K562 (cell line): Measurements from ENCODE around the gene SCN8A. TPM values are rescaled to one million over a fixed set of nuclear protein-coding genes. Genes with fewer than 3 reads are reported as not detected.

Experiments used
- ATAC-seq: fragments of 200-7000 bp; cut with Tn5 transposase; 3 replicates; pipeline ENCODE4 v1.9.1; 2020; ENCODE audit warnings: moderate library complexity
- BruUV-seq: library from RNA; stranded (reverse); fragments of 400-500 nt; replicated peaks from 2 replicates; lab custom pipeline; 2021; lab: Mats Ljungman, UMichigan
- CTCF ChIA-PET: fragments of 300-600 bp; formaldehyde crosslinking; extraction: SDS; loops from one replicate; lab custom pipeline; 2021; ENCODE audit warnings: low intra/inter-chr PET ratio; lab: Yijun Ruan, JAX
- POLR2A ChIA-PET: fragments of 300-600, 350-650 bp; sonication (Branson Sonifier 250); formaldehyde crosslinking; extraction: SDS; loops from one replicate; lab custom pipeline; 2021; ENCODE audit warnings: antibody characterized with exemption, inconsistent platforms; lab: Yijun Ruan, JAX
- DNase-seq, 4 experiments: peaks; one replicate each; pipeline versions ENCODE4 v3.0.0 to v3.0.0-alpha.2; 2011 to 2018; ENCODE audit warnings: low spot score in 3 of 4, mixed read lengths in 3 of 4; ENCODE audit errors: extremely low read depth in 1 of 4
- FAIRE-seq: peaks from 2 replicates; lab custom pipeline; 2011; peaks lifted over from hg19 to GRCh38; lab: Jason Lieb, UNC
- H2AFZ ChIP-seq: 2 replicates; pipeline ENCODE4 v1.6.0; 2011; ENCODE audit warnings: low read depth, low read length, control low read depth, inconsistent platforms
- H3K27ac ChIP-seq: fragments of 200-600 bp; 3 replicates; pipeline ENCODE4 v1.8.0; 2011; ENCODE audit warnings: low read depth, mild to moderate bottlenecking, control low read depth, inconsistent platforms, low read length, moderate library complexity, mixed read lengths; ENCODE audit errors: extremely low read depth
- H3K27me3 ChIP-seq, 2 experiments: fragments of 300-600 bp in 1 of 2; 2 replicates in 1 of 2; 3 replicates in 1 of 2; pipeline versions ENCODE4 v1.6.0 to v1.8.0; 2011; ENCODE audit warnings: inconsistent platforms in 2 of 2, low read length in 2 of 2, mild to moderate bottlenecking in 1 of 2, mixed read lengths in 1 of 2, moderate library complexity in 1 of 2; ENCODE audit not compliant: control insufficient read depth in 2 of 2, insufficient read depth in 2 of 2
- H3K36me3 ChIP-seq: fragments of 300-600 bp; 3 replicates; pipeline ENCODE4 v1.8.0; 2011; ENCODE audit warnings: mild to moderate bottlenecking, low read length, inconsistent platforms; ENCODE audit not compliant: control insufficient read depth, insufficient read depth
- H3K4me1 ChIP-seq, 2 experiments: fragments of 200-600 bp in 1 of 2; replicated peaks in 1 of 2; 2 replicates in 1 of 2; 3 replicates in 1 of 2; pipeline versions ENCODE4 v1.5.1 to v1.8.0; 2011; ENCODE audit warnings: inconsistent platforms in 2 of 2, low read length in 2 of 2, mild to moderate bottlenecking in 1 of 2, mixed read lengths in 1 of 2, moderate library complexity in 1 of 2; ENCODE audit not compliant: control insufficient read depth in 2 of 2, insufficient read depth in 2 of 2
- H3K4me2 ChIP-seq: 2 replicates; pipeline ENCODE4 v1.6.1; 2011; ENCODE audit warnings: low read length, control low read depth, inconsistent platforms, mixed read lengths; ENCODE audit not compliant: insufficient read depth
- H3K4me3 ChIP-seq: fragments of 200-600 bp; sonication (generic), shearing (Covaris generic); 2 replicates; pipeline ENCODE4 v1.5.1; 2016; ENCODE audit warnings: control low read depth, inconsistent platforms
- H3K79me2 ChIP-seq: fragments of 200-600 bp; 3 replicates; pipeline ENCODE4 v1.8.0; 2011; ENCODE audit warnings: low read length, inconsistent platforms; ENCODE audit not compliant: control insufficient read depth, insufficient read depth
- H3K9ac ChIP-seq, 2 experiments: 2 replicates each; pipeline versions ENCODE4 v1.6.0 to v1.6.1; 2011; ENCODE audit warnings: low read depth in 2 of 2, low read length in 2 of 2, control low read depth in 1 of 2, inconsistent platforms in 1 of 2, mild to moderate bottlenecking in 1 of 2, mixed read lengths in 1 of 2; ENCODE audit not compliant: insufficient read depth in 1 of 2
- H3K9me1 ChIP-seq: one replicate; pipeline ENCODE4 v1.6.0; 2011; ENCODE audit warnings: inconsistent platforms, mild to moderate bottlenecking, low read length, moderate library complexity; ENCODE audit not compliant: control insufficient read depth, insufficient read depth
- H3K9me3 ChIP-seq: replicated peaks from 2 replicates; pipeline ENCODE4 v1.5.1; 2011; ENCODE audit warnings: low read depth, low read length, inconsistent platforms; ENCODE audit not compliant: control insufficient read depth, insufficient read depth
- H4K20me1 ChIP-seq: replicated peaks from 2 replicates; pipeline ENCODE4 v1.6.1; 2011; ENCODE audit warnings: low read length, inconsistent platforms, mixed read lengths; ENCODE audit not compliant: control insufficient read depth, insufficient read depth
- GTF2E2 ChIP-seq: fragments of 200-800 bp; sonication (Bioruptor generic); IDR thresholded peaks from 2 replicates; pipeline ENCODE4 v1.6.1; 2016; ENCODE audit warnings: missing genetic modification characterization, missing compliant biosample characterization
- KLF6 ChIP-seq: fragments of 250-450 bp; sonication (Bioruptor Pico); IDR thresholded peaks from 2 replicates; pipeline ENCODE4 v1.4.0; 2020; ENCODE audit warnings: mild to moderate bottlenecking, moderate library complexity, borderline replicate concordance
- POLR2AphosphoS2 ChIP-seq: IDR thresholded peaks from 2 replicates; pipeline ENCODE4 v1.6.1; 2012; ENCODE audit warnings: low read length, improper control_type of control experiment
- U2AF2 ChIP-seq: fragments of 200-400 bp; formaldehyde crosslinking; optimal IDR thresholded peaks from 2 replicates; pipeline ENCODE3; 2017; ENCODE audit warnings: low read depth, mild to moderate bottlenecking, low read length
- ZNF347 ChIP-seq: fragments of 450-650 bp; formaldehyde crosslinking; IDR thresholded peaks from 2 replicates; pipeline ENCODE4 v1.4.0; 2020; ENCODE audit warnings: low read depth, mild to moderate bottlenecking, moderate library complexity
- ZNF707 ChIP-seq: fragments of 250-450 bp; sonication (Bioruptor Pico); conservative IDR thresholded peaks from 2 replicates; pipeline ENCODE4 v1.8.0; 2022; ENCODE audit warnings: inconsistent platforms, mild to moderate bottlenecking, moderate library complexity
- WGBS: fragments of 100-300 bp; shearing (Covaris generic); methylation state at CpG from one replicate; pipeline ENCODE4 v1.1.6; 2016; ENCODE audit warnings: low coverage, mixed read lengths; ENCODE audit not compliant: insufficient coverage; ENCODE audit errors: missing lambda C conversion rate; 5-methylcytosine and 5-hydroxymethylcytosine counted together
- in situ Hi-C: fragments of 300-500 bp; cut with MboI; formaldehyde crosslinking; loops from 4 replicates; pipeline ENCODE4 v1.15.0; 2018; ENCODE audit warnings: inconsistent platforms, mixed read lengths
- intact Hi-C: fragments of 100-400 bp; cut with micrococcal nuclease; formaldehyde crosslinking; loops from 2 replicates; pipeline ENCODE4 v1.14.2; 2022
- polyA plus RNA-seq, 8 experiments: library from polyadenylated mRNA; depleted of rRNA in 4 of 8; stranded (reverse) in 5 of 8; unstranded in 3 of 8; fragments of >200 nt; fragmentation: Nextera tagmentation in 2 of 8; fragmentation: Illumina TruSeq in 1 of 8; extraction: Ambion mirVana in 2 of 8; extraction: Trizol in 1 of 8; gene quantifications; 2 replicates each; pipeline versions ENCODE4 v1.2.1 to v1.2.3, GENCODE V29; 2011 to 2014; ENCODE audit warnings: inconsistent platforms in 1 of 8, missing spikeins in 1 of 8
- total RNA-seq, 7 experiments: library from RNA; depleted of rRNA in 6 of 7; stranded (reverse); fragments of >200 nt in 6 of 7; fragmentation: Illumina TruSeq in 2 of 7; extraction: Trizol in 2 of 7; gene quantifications; 2 replicates each; pipeline versions ENCODE4 v1.2.1 to v1.2.3, GENCODE V29; 2011 to 2021; ENCODE audit warnings: low replicate concordance in 1 of 7
- TF ChIP-seq, protein P1 (sequence below): fragments of 250-450 bp; sonication (Bioruptor Pico); IDR thresholded peaks from 2 replicates; pipeline ENCODE4 v1.8.0; 2021; ENCODE audit warnings: mild to moderate bottlenecking, moderate library complexity

Gene SCN8A
- total and polyA plus RNA-seq, 9 of the 15 experiments (the other 6 are each of a cell fraction or from before 2014, with no cell fraction given) = 0.03 to 0.29 (median 0.15) TPM; not detected in 1

DNA sequence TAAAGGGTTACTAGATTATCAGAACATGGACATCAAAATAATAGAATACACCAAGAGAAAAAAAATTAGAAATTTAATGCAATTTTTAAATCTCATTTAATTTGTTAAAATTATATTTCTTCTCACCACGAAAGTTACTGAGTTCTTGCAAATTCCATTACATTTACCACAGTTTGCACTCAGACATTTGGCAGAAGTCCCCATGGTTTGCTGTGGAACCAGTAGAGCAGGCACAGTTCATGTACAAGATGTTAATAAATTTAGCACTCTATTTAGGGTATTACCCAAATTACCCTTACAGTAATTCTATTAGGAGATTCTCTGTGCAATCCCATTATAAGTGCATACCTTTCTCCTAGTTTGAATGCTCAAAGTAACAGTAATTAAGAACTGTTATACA, 9.7 kb downstream of the SCN8A start:
- Histone ChIP-seq H3K9me3 (no peaks in the 10 kb centered on the region), H4K20me1 (no peaks in the 10 kb centered on the region; the same call in 1 of the 2 replicates), H3K4me3 (no peak overlapping the region), H3K9me1 (no peaks in the 10 kb centered on the region), H2AFZ (no peak overlapping the region), H3K4me1 (no peaks in the 10 kb centered on the region), H3K4me2 (no peak overlapping the region), H3K36me3 (no peaks in the 10 kb centered on the region), H3K27ac (no peak overlapping the region), H3K9ac (no peak overlapping the region), H3K27me3 (no peaks in the 10 kb centered on the region), H3K79me2 (no peaks in the 10 kb centered on the region)
- 0% methylated on average over 1 of the region's 1 CpG for WGBS
- DNase-seq = no peak
- no peak for ATAC-seq
- intact Hi-C loops = no loop called here
- in situ Hi-C loops = no loop called here
- no peak for TF ChIP-seq ZNF707 (CRISPR knock-in tag)
- no peak for TF ChIP-seq POLR2AphosphoS2
- no peak for TF ChIP-seq ZNF347 (CRISPR knock-in tag)
- no peak for TF ChIP-seq KLF6 (CRISPR knock-in tag)
- TF ChIP-seq, protein P1, sequence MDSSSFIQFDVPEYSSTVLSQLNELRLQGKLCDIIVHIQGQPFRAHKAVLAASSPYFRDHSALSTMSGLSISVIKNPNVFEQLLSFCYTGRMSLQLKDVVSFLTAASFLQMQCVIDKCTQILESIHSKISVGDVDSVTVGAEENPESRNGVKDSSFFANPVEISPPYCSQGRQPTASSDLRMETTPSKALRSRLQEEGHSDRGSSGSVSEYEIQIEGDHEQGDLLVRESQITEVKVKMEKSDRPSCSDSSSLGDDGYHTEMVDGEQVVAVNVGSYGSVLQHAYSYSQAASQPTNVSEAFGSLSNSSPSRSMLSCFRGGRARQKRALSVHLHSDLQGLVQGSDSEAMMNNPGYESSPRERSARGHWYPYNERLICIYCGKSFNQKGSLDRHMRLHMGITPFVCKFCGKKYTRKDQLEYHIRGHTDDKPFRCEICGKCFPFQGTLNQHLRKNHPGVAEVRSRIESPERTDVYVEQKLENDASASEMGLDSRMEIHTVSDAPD (CRISPR knock-in tag) = no peak
- no peak for TF ChIP-seq GTF2E2 (tag)
- TF ChIP-seq U2AF2 = no peak
- FAIRE-seq = no peak
- no TSS peak for BruUV-seq
- ChIA-PET CTCF (no interaction called here), POLR2A (no interaction called here)
